Fibroblast of lung (primary cell): Measurements from ENCODE around the gene ACO2.

ENCODE experiments used
- CTCF ChIP-seq, 2 donors: IDR thresholded peaks in 1 of 2; conservative IDR thresholded peaks in 1 of 2; 1 replicate in 1 of 2; 2 replicates in 1 of 2; pipeline ENCODE4 v1.5.1; 2011 to 2012; ENCODE audit warnings: low read length in 2 of 2, control low read depth in 1 of 2, inconsistent platforms in 1 of 2, low read depth in 1 of 2, mild to moderate bottlenecking in 1 of 2
- EZH2 ChIP-seq: IDR thresholded peaks from 2 replicates; pipeline ENCODE4 v1.5.1; 2012; ENCODE audit warnings: low read length, control low read depth, mild to moderate bottlenecking; ENCODE audit errors: missing control alignments

GRCh38 chr22:41568811-41569210, 99.9 kb downstream of the ACO2 start:
- TF ChIP-seq EZH2 (no peak), CTCF (conservative IDR thresholded peaks at IDR 0.05 in 1 of 2, IDR thresholded peaks at IDR 0.05 in 1 of 2; ENCODE audit: low read depth in 1 of 2, low read length in 2 of 2) (no peak)
